AG09319 (cell line): ENCODE measurements around the gene KDM5B.

Experiments
- DNase-seq: peaks from one replicate; pipeline ENCODE4 v3.0.0-alpha.2; 2010; ENCODE audit warnings: low read depth; ENCODE audit errors: extremely low read depth
- TF ChIP-seq, protein P1 (sequence below): IDR thresholded peaks from 2 replicates; pipeline ENCODE4 v1.5.1; 2011; ENCODE audit warnings: low read depth, mild to moderate bottlenecking, inconsistent platforms, low read length, moderate library complexity

KDM5B gene

DNA sequence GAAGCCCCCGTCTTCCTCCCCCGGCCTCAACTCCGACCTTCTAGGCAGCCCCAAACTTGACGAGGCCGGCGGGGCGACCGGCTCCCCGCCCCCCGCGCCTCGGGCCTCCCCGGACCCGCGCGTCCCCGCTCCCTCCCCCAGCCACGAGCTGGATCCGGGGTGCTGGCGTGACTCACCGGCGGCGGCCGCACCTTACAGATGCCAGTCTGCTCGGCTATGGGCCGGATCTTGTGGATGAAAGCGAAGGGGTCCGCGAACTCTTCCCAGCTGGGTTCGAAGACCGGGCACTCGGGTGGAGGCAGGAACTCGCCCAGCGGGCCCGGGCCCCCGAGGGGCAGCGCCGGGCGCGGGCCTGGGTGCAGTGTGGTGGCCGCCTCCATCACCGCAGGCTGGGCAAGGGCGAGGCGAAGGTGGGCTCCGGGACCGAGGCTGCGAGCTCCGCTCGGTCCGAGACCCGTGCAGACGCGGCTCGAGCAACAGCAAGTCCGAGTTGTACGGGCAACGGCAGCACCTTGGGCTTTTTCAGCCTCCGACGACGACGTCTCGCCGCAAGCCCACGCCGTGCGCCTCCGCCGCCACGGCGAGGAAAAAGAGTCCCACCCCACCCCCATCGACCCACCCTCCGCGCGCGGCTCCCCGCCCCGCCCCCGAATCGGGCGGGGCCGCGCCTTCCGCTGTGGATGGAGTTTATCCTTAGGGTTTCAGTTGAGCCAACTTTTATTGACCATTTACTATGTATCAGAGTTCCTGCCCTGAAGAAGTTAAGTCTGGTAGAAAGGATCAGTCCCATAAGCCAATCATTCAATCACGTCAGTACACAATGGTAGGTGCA lies at the start of gene KDM5B:
KDM5B (minus strand) TSS at position 496 of the 832 bp plus-strand sequence; CDS start at position 380, 116 bp downstream.
- DNase-seq = peak; percentile 55
- TF ChIP-seq, protein P1, sequence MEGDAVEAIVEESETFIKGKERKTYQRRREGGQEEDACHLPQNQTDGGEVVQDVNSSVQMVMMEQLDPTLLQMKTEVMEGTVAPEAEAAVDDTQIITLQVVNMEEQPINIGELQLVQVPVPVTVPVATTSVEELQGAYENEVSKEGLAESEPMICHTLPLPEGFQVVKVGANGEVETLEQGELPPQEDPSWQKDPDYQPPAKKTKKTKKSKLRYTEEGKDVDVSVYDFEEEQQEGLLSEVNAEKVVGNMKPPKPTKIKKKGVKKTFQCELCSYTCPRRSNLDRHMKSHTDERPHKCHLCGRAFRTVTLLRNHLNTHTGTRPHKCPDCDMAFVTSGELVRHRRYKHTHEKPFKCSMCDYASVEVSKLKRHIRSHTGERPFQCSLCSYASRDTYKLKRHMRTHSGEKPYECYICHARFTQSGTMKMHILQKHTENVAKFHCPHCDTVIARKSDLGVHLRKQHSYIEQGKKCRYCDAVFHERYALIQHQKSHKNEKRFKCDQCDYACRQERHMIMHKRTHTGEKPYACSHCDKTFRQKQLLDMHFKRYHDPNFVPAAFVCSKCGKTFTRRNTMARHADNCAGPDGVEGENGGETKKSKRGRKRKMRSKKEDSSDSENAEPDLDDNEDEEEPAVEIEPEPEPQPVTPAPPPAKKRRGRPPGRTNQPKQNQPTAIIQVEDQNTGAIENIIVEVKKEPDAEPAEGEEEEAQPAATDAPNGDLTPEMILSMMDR = no peak

GRCh38 chr1:202857136-202857610 lies 49.0 kb upstream of the KDM5B start:
- TF ChIP-seq, protein P1 = no peak
- no peak for DNase-seq

DNA sequence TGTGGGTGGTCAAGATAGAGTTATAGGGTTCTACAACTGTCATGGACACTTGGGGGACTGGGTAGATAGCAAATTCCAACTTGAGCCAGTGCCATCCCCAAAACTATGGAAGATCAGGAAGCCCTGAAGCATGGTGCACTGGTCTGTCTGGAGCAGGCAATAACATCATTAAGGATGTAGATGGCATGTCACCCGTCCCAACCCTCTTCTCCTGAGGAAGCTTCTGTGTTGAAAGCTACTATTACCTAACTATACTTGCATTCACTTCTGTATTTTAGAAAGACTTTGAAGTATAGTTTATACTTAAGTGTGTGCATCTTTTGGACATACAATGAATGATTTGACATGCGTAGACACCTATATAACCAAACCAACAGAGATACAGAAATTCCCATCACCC lies 47.8 kb upstream of the KDM5B start:
- no peak for DNase-seq
- TF ChIP-seq, protein P1 = no peak

DNA sequence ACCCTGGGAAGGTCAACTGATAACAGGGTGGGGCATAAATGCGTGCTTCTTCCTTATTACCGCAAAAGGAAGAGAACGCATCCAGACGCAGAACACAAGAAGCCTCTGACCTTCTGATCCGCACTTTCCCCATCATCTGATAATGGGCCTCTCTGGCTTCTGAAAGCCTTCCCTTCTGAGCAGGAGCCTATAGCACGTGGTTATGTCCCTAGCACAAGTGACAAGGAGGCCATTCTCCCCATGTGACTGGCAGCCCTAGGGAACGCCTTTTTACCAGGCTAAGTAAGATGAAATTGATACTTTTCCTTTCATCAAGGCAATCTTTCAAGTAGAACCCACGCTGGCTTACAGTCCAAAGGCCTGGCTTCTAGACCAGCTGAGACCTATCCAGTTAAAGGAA lies 46.6 kb upstream of the KDM5B start:
- no peak for DNase-seq
- TF ChIP-seq, protein P1 = no peak

DNA sequence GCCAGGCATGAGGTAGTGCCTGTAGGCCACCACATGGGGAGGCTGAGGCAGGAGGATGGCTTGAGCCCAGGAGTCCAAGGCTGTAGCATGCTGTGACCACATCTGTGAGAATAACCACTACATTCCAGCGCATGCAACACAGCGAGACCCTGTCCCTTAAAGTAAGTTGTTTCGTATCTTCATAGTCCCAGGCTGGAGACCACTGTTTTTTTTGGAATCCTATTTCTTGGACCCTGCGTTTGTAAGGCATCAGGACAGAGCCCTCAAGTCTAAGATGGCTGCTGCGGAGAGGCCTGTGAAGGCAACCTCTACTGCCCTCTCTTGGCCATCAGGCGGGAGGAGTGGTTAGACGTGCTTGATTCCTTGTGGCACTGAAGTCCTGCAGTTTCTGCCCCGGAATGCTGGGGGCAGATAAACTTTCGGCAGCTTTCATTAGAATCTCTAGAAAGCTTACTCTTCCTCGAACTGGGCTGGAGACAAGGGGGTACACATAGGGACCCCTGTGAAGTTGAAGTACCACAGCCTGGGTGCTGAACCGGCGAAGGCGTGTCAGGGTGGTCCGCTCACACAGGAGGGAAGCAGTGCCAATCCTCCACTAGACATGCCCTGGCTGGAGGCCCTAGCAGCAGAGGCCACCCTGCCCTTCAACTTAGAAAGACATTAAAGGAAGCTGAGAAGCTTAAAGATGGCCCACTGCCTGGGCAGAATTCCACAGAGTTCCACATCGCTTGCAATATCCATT lies 44.1 kb upstream of the KDM5B start:
- no peak for DNase-seq

DNA sequence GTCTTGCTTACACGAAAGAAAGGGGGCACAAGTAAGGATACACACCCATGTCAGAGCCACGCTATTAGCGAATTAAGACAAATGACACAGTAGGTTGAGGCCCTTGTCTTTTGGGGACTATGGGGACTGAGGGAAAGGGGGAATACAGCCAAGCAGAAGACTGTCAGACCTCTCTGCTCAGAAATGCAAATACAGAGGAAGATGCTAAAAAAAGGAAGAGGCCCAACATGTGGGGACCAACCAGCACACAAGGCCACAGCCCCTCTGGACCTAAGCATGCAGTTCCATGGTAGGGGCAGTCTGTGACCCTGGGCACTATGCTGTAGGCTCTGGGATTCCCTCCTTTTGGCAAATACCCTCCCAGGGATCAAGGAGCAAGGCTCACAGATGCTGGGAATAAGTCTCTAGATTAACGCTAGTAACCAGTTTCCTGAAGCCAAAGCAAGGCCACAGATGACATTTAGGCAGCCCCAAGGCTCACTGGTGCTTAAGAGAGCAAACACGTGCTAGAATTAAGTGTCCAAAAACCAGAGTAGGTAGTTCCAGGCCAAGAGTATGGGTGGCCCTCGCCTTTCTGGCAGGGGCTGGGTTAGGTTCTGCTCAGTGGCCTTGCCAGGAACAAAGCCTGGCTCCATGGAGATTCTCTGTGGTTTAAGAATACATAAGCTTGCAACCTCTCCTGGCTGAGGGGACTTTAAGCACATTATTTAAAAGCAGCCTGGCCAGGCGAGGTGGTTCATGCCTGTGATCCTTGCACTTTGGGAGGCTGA lies 42.6 kb upstream of the KDM5B start:
- DNase-seq = no peak
- TF ChIP-seq, protein P1 = no peak

More for the DNA sequence above, 44.1 kb upstream of the KDM5B start:
- TF ChIP-seq, protein P1 = peak; percentile 46

DNA sequence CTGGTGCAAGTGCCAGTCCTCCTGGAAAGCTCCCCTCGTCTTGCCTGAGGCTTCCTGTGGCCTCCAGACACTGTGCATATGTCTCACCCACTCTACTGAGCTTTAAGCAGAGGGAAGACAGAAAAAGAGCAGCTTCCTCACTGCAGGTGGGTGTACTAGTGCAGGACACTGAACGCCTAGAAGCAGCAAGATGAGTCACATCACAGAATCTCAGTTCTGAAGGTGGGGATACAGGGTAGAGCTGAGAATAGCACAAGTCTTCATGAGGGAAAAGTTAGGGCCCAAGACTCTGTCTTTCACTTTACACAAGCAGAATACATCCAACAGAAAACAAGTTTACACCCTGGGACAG lies 39.9 kb upstream of the KDM5B start:
- TF ChIP-seq, protein P1 = no peak
- DNase-seq = no peak
